HCT116 (cell line): ENCODE measurements around the gene OBSCN. TPM values are rescaled to one million over a fixed set of nuclear protein-coding genes. Genes with fewer than 3 reads are reported as not detected.

Experiments used
- ATAC-seq: fragments of 200-7000 bp; cut with Tn5 transposase; 2 replicates; pipeline ENCODE4 v1.9.1; 2020; ENCODE audit warnings: mild to moderate bottlenecking, moderate library complexity
- BruUV-seq: library from RNA; stranded (reverse); fragments of 400-500 nt; replicated peaks from 2 replicates; lab custom pipeline; 2021; lab: Mats Ljungman, UMichigan
- CTCF ChIA-PET: fragments of 300-600 bp; sonication (Branson Sonifier 250); formaldehyde crosslinking; loops from one replicate; lab custom pipeline; 2021; ENCODE audit warnings: antibody characterized with exemption; lab: Charles Lee
- POLR2A ChIA-PET: fragments of 300-600, 350-600 bp; sonication (Branson Sonifier 250); formaldehyde crosslinking; loops from one replicate; lab custom pipeline; 2021; ENCODE audit warnings: antibody characterized with exemption; lab: Charles Lee
- RAD21 ChIA-PET, 2 experiments: fragments of 300-600 bp; sonication (Branson Sonifier 250); formaldehyde crosslinking; loops; one replicate each; lab custom pipeline; 2023; ENCODE audit warnings: low total read pairs in 2 of 2; ENCODE audit not compliant: uncharacterized antibody in 2 of 2, unreplicated experiment in 2 of 2, low non-redundant PET in 1 of 2; lab: Charles Lee
- DNase-seq: peaks from one replicate; pipeline ENCODE4 v3.0.0-alpha.2; 2010; ENCODE audit warnings: low read depth, low spot score
- H2AFZ ChIP-seq: fragments of 200-600 bp; shearing (Covaris generic), sonication (generic); 2 replicates; pipeline ENCODE4 v1.6.1; 2017; ENCODE audit warnings: low read depth, mixed run types, mixed read lengths, antibody characterized with exemption, low read length; ENCODE audit not compliant: poor library complexity, severe bottlenecking
- H3K27ac ChIP-seq: 2 replicates; pipeline ENCODE4 v1.5.1; 2012; ENCODE audit warnings: low read depth, low read length
- H3K27me3 ChIP-seq: fragments of 200-600 bp; sonication (generic); 2 replicates; pipeline ENCODE4 v1.6.1; 2016; ENCODE audit warnings: mixed run types, low read length, mixed read lengths; ENCODE audit not compliant: insufficient read depth
- H3K36me3 ChIP-seq, 2 experiments: fragments of 200-500 bp in 1 of 2; fragments of 200-600 bp in 1 of 2; sonication (Bioruptor generic) in 1 of 2; sonication (generic) in 1 of 2; 2 replicates each; pipeline versions ENCODE4 v1.5.1 to v1.6.1; 2014 to 2016; ENCODE audit warnings: low read length in 2 of 2, inconsistent platforms in 1 of 2, mixed read lengths in 1 of 2, mixed run types in 1 of 2; ENCODE audit not compliant: insufficient read depth in 2 of 2, control insufficient read depth in 1 of 2
- H3K4me1 ChIP-seq, 2 experiments: fragments of 200-600 bp in 1 of 2; sonication (generic) in 1 of 2; 2 replicates each; pipeline versions ENCODE4 v1.5.1 to v1.6.1; 2012 to 2017; ENCODE audit warnings: low read length in 2 of 2, inconsistent platforms in 1 of 2, mild to moderate bottlenecking in 1 of 2, mixed read lengths in 1 of 2, mixed run types in 1 of 2, moderate library complexity in 1 of 2; ENCODE audit not compliant: insufficient read depth in 2 of 2, control insufficient read depth in 1 of 2
- H3K4me2 ChIP-seq: fragments of 200-600 bp; sonication (generic); 2 replicates; pipeline ENCODE4 v1.6.1; 2017; ENCODE audit warnings: mixed run types, low read length, mixed read lengths
- H3K4me3 ChIP-seq, 2 experiments: fragments of 200-600 bp in 1 of 2; sonication (generic) in 1 of 2; replicated peaks in 1 of 2; 2 replicates each; pipeline ENCODE4 v1.5.1; 2011 to 2016; ENCODE audit warnings: low read length in 2 of 2, control low read depth in 1 of 2, low read depth in 1 of 2, mild to moderate bottlenecking in 1 of 2, mixed read lengths in 1 of 2, mixed run types in 1 of 2
- H3K79me2 ChIP-seq: fragments of 200-600 bp; sonication (generic); 2 replicates; pipeline ENCODE4 v1.6.1; 2017; ENCODE audit warnings: mild to moderate bottlenecking, mixed run types, low read length, moderate library complexity, mixed read lengths; ENCODE audit not compliant: insufficient read depth
- H3K9ac ChIP-seq: fragments of 200-600 bp; sonication (generic); 2 replicates; pipeline ENCODE4 v1.6.1; 2016; ENCODE audit warnings: low read length, mixed read lengths
- H3K9me2 ChIP-seq: fragments of 200-600 bp; sonication (generic), shearing (Covaris generic); 2 replicates; pipeline ENCODE4 v1.6.1; 2017; ENCODE audit warnings: mixed run types, mild to moderate bottlenecking, moderate library complexity; ENCODE audit not compliant: insufficient read depth
- H3K9me3 ChIP-seq, 2 experiments: fragments of 200-500 bp in 1 of 2; fragments of 200-600 bp in 1 of 2; sonication (Bioruptor generic) in 1 of 2; sonication (generic) in 1 of 2; 2 replicates each; pipeline ENCODE4 v1.6.1; 2014 to 2017; ENCODE audit warnings: low read length in 2 of 2, mixed read lengths in 2 of 2, inconsistent platforms in 1 of 2, low read depth in 1 of 2, mild to moderate bottlenecking in 1 of 2, mixed run types in 1 of 2, moderate library complexity in 1 of 2; ENCODE audit not compliant: control insufficient read depth in 1 of 2, insufficient read depth in 1 of 2
- H4K20me1 ChIP-seq: fragments of 200-600 bp; sonication (generic), shearing (Covaris generic); 2 replicates; pipeline ENCODE4 v1.6.1; 2017; ENCODE audit warnings: mixed run types, mild to moderate bottlenecking, moderate library complexity; ENCODE audit not compliant: insufficient read depth
- CEBPB ChIP-seq: IDR thresholded peaks from 2 replicates; pipeline ENCODE4 v1.6.1; 2012; ENCODE audit warnings: low read depth
- EZH2phosphoT487 ChIP-seq: fragments of 200-600 bp; IDR thresholded peaks from 2 replicates; pipeline ENCODE4 v1.6.1; 2018; ENCODE audit warnings: antibody characterized with exemption, borderline replicate concordance
- FOSL1 ChIP-seq: IDR thresholded peaks from 2 replicates; pipeline ENCODE4 v1.6.1; 2012; ENCODE audit warnings: low read depth
- POLR2A ChIP-seq: IDR thresholded peaks from 2 replicates; pipeline ENCODE4 v1.7.0; 2011; ENCODE audit warnings: borderline replicate concordance; ENCODE audit not compliant: insufficient read depth, insufficient read length; ENCODE audit errors: extremely low read depth
- SIN3A ChIP-seq: IDR thresholded peaks from 2 replicates; pipeline ENCODE4 v1.6.1; 2012; ENCODE audit warnings: low read depth
- SP1 ChIP-seq: IDR thresholded peaks from 2 replicates; pipeline ENCODE4 v1.6.1; 2012; ENCODE audit warnings: low read depth
- SRF ChIP-seq: IDR thresholded peaks from 2 replicates; pipeline ENCODE4 v1.6.1; 2012; ENCODE audit warnings: low read depth
- YY1 ChIP-seq: IDR thresholded peaks from 2 replicates; pipeline ENCODE4 v1.6.1; 2011; ENCODE audit warnings: low read length, low read depth, moderate library complexity, mild to moderate bottlenecking; ENCODE audit not compliant: insufficient replicate concordance; ENCODE audit errors: extremely low read depth
- ZNF274 ChIP-seq: fragments of 200-500 bp; sonication (Bioruptor generic); IDR thresholded peaks from 2 replicates; pipeline ENCODE4 v1.6.1; 2014; ENCODE audit warnings: mild to moderate bottlenecking, low read depth, low read length, inconsistent platforms
- intact Hi-C: fragments of 100-400 bp; cut with micrococcal nuclease; formaldehyde crosslinking; loops from 2 replicates; pipeline ENCODE4 v1.10.0; 2022
- total RNA-seq: library from RNA; stranded (reverse); gene quantifications from one replicate; pipeline ENCODE4 v1.2.1, GENCODE V29; 2021; ENCODE audit not compliant: unreplicated experiment
- TF ChIP-seq, protein P1 (sequence below): IDR thresholded peaks from 2 replicates; pipeline ENCODE4 v1.6.1; 2012
- TF ChIP-seq, protein P2 (sequence below): IDR thresholded peaks from 2 replicates; pipeline ENCODE4 v1.6.1; 2012; ENCODE audit warnings: low read depth
- TF ChIP-seq, protein P3 (sequence below), 3 experiments: fragments of 200-600 bp in 1 of 3; sonication (generic) in 1 of 3; IDR thresholded peaks in 2 of 3; conservative IDR thresholded peaks in 1 of 3; 2 replicates each; pipeline ENCODE4 v1.5.1; 2012 to 2017; ENCODE audit warnings: low read depth in 2 of 3, low read length in 2 of 3, antibody characterized with exemption in 1 of 3, borderline replicate concordance in 1 of 3, control low read depth in 1 of 3, mild to moderate bottlenecking in 1 of 3, mixed read lengths in 1 of 3, mixed run types in 1 of 3, moderate library complexity in 1 of 3; ENCODE audit not compliant: insufficient read depth in 1 of 3
- TF ChIP-seq, protein P4 (sequence below): IDR thresholded peaks from 2 replicates; pipeline ENCODE4 v1.6.1; 2012

The OBSCN gene
- total RNA-seq, 1 experiment from 2014 or later: 16.6 TPM

DNA sequence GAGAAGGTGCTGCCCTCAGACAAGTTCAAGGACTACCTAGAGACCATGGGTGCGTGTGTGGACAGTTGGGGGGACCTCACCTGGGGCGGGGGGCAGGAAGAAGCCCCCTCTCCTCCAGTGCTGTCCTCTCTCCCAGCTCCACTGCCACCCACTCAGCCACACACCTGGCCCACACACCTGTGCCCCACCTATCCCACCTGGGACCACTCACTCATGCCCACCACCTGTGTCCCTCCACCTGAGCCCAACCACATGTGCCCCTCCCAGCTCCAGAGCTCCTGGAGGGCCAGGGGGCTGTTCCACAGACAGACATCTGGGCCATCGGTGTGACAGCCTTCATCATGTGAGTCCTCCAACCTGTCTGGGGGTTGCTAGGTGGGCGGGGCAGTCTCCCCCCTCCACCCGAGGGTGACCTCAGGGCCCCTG lies 169.8 kb downstream of the OBSCN start:
- peak overlapping the region; percentile 58 to 66 for H3K4me3 ChIP-seq
- peak overlapping the region; percentile 63; the same call in 1 of the 2 replicates for H3K27ac ChIP-seq
- no peaks in the 10 kb centered on the region for H3K27me3 ChIP-seq
- BruUV-seq: no TSS peak
- no peaks in the 10 kb centered on the region for H3K9me2 ChIP-seq
- ATAC-seq (no peak), DNase-seq (no peak)
- no peaks in the 10 kb centered on the region for H4K20me1 ChIP-seq
- CTCF ChIA-PET: no interaction called here
- no peak overlapping the region for H2AFZ ChIP-seq
- H3K36me3 ChIP-seq: no peaks in the 10 kb centered on the region
- POLR2A ChIA-PET: no interaction called here
- peak overlapping the region; percentile 71 for H3K9ac ChIP-seq
- H3K79me2 ChIP-seq: no peaks in the 10 kb centered on the region
- intact Hi-C loops: loop anchor here (1.0 to 2.0 kb wide), 2 partner anchors 15 to 137 kb away; no protein-coding TSS in a partner anchor
- H3K4me2 ChIP-seq: peak overlapping the region; percentile 93
- TF ChIP-seq YY1 (no peak), SIN3A (no peak)
- peaks cover 5 to 18% of the 10 kb centered on the region in 2 experiments for H3K4me1 ChIP-seq
- RAD21 ChIA-PET: no interaction called here
- H3K9me3 ChIP-seq: no peaks in the 10 kb centered on the region

DNA sequence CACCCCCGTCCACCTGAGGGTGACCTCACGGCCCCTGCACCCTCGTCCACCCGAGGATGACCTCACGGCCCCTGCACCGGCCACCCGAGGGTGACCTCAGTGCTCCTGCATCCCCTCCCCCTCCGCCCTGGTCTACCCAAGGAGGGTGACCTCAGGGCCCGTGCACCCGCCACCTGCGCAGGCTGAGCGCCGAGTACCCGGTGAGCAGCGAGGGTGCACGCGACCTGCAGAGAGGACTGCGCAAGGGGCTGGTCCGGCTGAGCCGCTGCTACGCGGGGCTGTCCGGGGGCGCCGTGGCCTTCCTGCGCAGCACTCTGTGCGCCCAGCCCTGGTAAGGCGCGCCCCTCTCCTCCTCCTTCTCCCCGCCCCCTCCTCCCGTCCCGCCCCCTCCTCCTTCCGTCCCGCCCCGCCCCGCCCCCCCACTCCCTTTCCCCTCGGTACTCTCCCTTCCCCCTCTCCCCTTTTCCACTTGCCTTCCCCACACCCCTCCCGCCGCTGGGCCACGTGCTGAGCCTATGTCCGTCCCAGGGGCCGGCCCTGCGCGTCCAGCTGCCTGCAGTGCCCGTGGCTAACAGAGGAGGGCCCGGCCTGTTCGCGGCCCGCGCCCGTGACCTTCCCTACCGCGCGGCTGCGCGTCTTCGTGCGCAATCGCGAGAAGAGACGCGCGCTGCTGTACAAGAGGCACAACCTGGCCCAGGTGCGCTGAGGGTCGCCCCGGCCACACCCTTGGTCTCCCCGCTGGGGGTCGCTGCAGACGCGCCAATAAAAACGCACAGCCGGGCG lies 170.4 kb downstream of the OBSCN start:
- ATAC-seq (peak; percentile 88), DNase-seq (peak; percentile 56)
- Histone ChIP-seq H3K27ac (peak overlapping the region; percentile 66), H2AFZ (peak overlapping the region; percentile 61), H3K4me1 (peaks cover 5 to 18% of the 10 kb centered on the region in 2 experiments), H3K36me3 (no peaks in the 10 kb centered on the region), H3K9me2 (no peaks in the 10 kb centered on the region), H3K9ac (peak overlapping the region; percentile 71), H3K4me3 (peak overlapping the region; percentile 58 to 66), H4K20me1 (no peaks in the 10 kb centered on the region), H3K27me3 (no peaks in the 10 kb centered on the region), H3K4me2 (peak overlapping the region; percentile 93), H3K79me2 (no peaks in the 10 kb centered on the region), H3K9me3 (no peaks in the 10 kb centered on the region)
- ChIA-PET CTCF (no interaction called here), POLR2A (no interaction called here), RAD21 (no interaction called here)
- BruUV-seq: no TSS peak
- intact Hi-C loops: loop anchor here (1.0 to 2.0 kb wide), 2 partner anchors 14 to 137 kb away; no protein-coding TSS in a partner anchor
- TF ChIP-seq SIN3A (no peak), ZNF274 (no peak), POLR2A (no peak), SRF (no peak), FOSL1 (no peak), EZH2phosphoT487 (no peak), SP1 (no peak), CEBPB (no peak)
- TF ChIP-seq, protein P1, sequence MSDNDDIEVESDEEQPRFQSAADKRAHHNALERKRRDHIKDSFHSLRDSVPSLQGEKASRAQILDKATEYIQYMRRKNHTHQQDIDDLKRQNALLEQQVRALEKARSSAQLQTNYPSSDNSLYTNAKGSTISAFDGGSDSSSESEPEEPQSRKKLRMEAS: peak; percentile 85
- TF ChIP-seq, protein P2, sequence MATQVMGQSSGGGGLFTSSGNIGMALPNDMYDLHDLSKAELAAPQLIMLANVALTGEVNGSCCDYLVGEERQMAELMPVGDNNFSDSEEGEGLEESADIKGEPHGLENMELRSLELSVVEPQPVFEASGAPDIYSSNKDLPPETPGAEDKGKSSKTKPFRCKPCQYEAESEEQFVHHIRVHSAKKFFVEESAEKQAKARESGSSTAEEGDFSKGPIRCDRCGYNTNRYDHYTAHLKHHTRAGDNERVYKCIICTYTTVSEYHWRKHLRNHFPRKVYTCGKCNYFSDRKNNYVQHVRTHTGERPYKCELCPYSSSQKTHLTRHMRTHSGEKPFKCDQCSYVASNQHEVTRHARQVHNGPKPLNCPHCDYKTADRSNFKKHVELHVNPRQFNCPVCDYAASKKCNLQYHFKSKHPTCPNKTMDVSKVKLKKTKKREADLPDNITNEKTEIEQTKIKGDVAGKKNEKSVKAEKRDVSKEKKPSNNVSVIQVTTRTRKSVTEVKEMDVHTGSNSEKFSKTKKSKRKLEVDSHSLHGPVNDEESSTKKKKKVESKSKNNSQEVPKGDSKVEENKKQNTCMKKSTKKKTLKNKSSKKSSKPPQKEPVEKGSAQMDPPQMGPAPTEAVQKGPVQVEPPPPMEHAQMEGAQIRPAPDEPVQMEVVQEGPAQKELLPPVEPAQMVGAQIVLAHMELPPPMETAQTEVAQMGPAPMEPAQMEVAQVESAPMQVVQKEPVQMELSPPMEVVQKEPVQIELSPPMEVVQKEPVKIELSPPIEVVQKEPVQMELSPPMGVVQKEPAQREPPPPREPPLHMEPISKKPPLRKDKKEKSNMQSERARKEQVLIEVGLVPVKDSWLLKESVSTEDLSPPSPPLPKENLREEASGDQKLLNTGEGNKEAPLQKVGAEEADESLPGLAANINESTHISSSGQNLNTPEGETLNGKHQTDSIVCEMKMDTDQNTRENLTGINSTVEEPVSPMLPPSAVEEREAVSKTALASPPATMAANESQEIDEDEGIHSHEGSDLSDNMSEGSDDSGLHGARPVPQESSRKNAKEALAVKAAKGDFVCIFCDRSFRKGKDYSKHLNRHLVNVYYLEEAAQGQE: no peak
- TF ChIP-seq, protein P3, sequence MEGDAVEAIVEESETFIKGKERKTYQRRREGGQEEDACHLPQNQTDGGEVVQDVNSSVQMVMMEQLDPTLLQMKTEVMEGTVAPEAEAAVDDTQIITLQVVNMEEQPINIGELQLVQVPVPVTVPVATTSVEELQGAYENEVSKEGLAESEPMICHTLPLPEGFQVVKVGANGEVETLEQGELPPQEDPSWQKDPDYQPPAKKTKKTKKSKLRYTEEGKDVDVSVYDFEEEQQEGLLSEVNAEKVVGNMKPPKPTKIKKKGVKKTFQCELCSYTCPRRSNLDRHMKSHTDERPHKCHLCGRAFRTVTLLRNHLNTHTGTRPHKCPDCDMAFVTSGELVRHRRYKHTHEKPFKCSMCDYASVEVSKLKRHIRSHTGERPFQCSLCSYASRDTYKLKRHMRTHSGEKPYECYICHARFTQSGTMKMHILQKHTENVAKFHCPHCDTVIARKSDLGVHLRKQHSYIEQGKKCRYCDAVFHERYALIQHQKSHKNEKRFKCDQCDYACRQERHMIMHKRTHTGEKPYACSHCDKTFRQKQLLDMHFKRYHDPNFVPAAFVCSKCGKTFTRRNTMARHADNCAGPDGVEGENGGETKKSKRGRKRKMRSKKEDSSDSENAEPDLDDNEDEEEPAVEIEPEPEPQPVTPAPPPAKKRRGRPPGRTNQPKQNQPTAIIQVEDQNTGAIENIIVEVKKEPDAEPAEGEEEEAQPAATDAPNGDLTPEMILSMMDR (IDR thresholded peaks at IDR 0.05 in 2 of 3, conservative IDR thresholded peaks at IDR 0.05 in 1 of 3; ENCODE audit: borderline replicate concordance in 1 of 3, insufficient read depth in 1 of 3, low read depth in 2 of 3, low read length in 2 of 3): peak in 2 of 3 experiments; percentile 58 to 65; a peak in 5 of 6 replicates
- TF ChIP-seq, protein P4, sequence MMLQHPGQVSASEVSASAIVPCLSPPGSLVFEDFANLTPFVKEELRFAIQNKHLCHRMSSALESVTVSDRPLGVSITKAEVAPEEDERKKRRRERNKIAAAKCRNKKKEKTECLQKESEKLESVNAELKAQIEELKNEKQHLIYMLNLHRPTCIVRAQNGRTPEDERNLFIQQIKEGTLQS: no peak
